Caco-2 (cell line): ENCODE data around the gene ADAM23. TPM values are rescaled to one million over a fixed set of nuclear protein-coding genes. Genes with fewer than 3 reads are reported as not detected.

ENCODE experiments used
- BruUV-seq: library from RNA; stranded (reverse); fragments of 400-500 nt; replicated peaks from 2 replicates; lab custom pipeline; 2021; lab: Mats Ljungman, UMichigan
- CTCF ChIA-PET: fragments of 300-600 bp; sonication (Branson Sonifier 250); formaldehyde crosslinking; loops from one replicate; lab custom pipeline; 2022; ENCODE audit warnings: antibody characterized with exemption; lab: Charles Lee
- POLR2A ChIA-PET: fragments of 300-600 bp; sonication (Branson Sonifier 250); formaldehyde crosslinking; loops from one replicate; lab custom pipeline; 2022; ENCODE audit warnings: antibody characterized with exemption; lab: Charles Lee
- DNase-seq, 2 experiments: peaks; one replicate each; pipeline versions ENCODE4 v3.0.0 to v3.0.0-alpha.2; 2020 to 2022
- H3K27me3 ChIP-seq: replicated peaks from 2 replicates; pipeline ENCODE4 v1.6.0; 2011; ENCODE audit warnings: low read length; ENCODE audit not compliant: control insufficient read depth, insufficient read depth
- H3K36me3 ChIP-seq: 2 replicates; pipeline ENCODE4 v1.5.1; 2011; ENCODE audit warnings: low read length; ENCODE audit not compliant: control insufficient read depth, insufficient read depth
- H3K4me1 ChIP-seq: fragments of 250-450 bp; sonication (Bioruptor Pico); 2 replicates; pipeline ENCODE4 v1.5.1; 2020; ENCODE audit warnings: mild to moderate bottlenecking
- H3K4me3 ChIP-seq: 2 replicates; pipeline ENCODE4 v1.5.1; 2011; ENCODE audit warnings: low read depth, mild to moderate bottlenecking, control low read depth, low read length
- H3K9me3 ChIP-seq: fragments of 250-450 bp; sonication (Bioruptor Pico); 2 replicates; pipeline ENCODE4 v1.5.1; 2020; ENCODE audit warnings: mild to moderate bottlenecking, moderate library complexity
- H3K27ac Mint-ChIP-seq: one replicate; pipeline ENCODE4 v1.8.0; 2022; ENCODE audit warnings: mixed read lengths; ENCODE audit not compliant: unreplicated experiment
- H3K27me3 Mint-ChIP-seq: one replicate; pipeline ENCODE4 v1.8.0; 2022; ENCODE audit warnings: mixed read lengths; ENCODE audit not compliant: insufficient read depth, unreplicated experiment
- H3K36me3 Mint-ChIP-seq: one replicate; pipeline ENCODE4 v1.8.0; 2022; ENCODE audit warnings: mild to moderate bottlenecking, mixed read lengths; ENCODE audit not compliant: insufficient read depth, unreplicated experiment
- H3K4me1 Mint-ChIP-seq: one replicate; pipeline ENCODE4 v1.8.0; 2022; ENCODE audit warnings: low read depth, mixed read lengths; ENCODE audit not compliant: unreplicated experiment
- H3K4me3 Mint-ChIP-seq: one replicate; pipeline ENCODE4 v1.8.0; 2022; ENCODE audit warnings: mild to moderate bottlenecking, moderate library complexity, mixed read lengths; ENCODE audit not compliant: unreplicated experiment
- H3K9me3 Mint-ChIP-seq: one replicate; pipeline ENCODE4 v1.8.0; 2022; ENCODE audit warnings: mixed read lengths; ENCODE audit not compliant: unreplicated experiment
- intact Hi-C: fragments of 100-400 bp; cut with micrococcal nuclease; formaldehyde crosslinking; loops from one replicate; pipeline ENCODE4 v1.10.0; 2022; ENCODE audit not compliant: unreplicated experiment
- total RNA-seq: library from RNA; stranded (reverse); gene quantifications from 2 replicates; pipeline ENCODE4 v1.2.3, GENCODE V29; 2022
- TF ChIP-seq, protein P1 (sequence below), 2 experiments: fragments of 200-600 bp in 1 of 2; IDR thresholded peaks; 1 replicate in 1 of 2; 2 replicates in 1 of 2; pipeline versions ENCODE4 v1.5.1 to v1.8.0; 2011 to 2022; ENCODE audit warnings: antibody characterized with exemption in 1 of 2, control low read depth in 1 of 2, inconsistent platforms in 1 of 2, low read depth in 1 of 2, low read length in 1 of 2, mild to moderate bottlenecking in 1 of 2, moderate library complexity in 1 of 2; ENCODE audit not compliant: insufficient read depth in 1 of 2, severe bottlenecking in 1 of 2, unreplicated experiment in 1 of 2

The ADAM23 gene
- total RNA-seq, 1 experiment from 2014 or later = 55.1 TPM

DNA sequence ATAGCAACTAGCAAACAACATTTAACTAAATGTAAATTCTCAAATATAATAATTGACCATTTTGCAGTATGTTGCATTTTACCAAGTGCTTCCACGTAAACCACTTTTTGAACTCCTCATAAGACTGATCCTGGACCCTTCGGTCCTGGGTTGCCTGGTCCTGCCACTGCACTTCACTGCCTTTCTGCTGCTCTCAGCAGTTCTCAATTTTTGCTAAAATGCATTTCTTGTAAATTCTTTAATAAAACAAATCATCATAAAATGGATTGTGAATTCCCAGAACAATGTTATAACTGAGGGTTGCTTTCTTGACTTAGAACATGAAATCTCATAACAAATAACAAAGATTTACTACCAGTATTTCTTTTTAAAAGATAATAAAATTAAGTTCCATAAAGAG, 12.9 kb upstream of the ADAM23 start:
- intact Hi-C loops = no loop called here
- Histone ChIP-seq H3K4me3 (no peak overlapping the region), H3K27me3 (no peaks in the 10 kb centered on the region), H3K4me1 (no peaks in the 10 kb centered on the region), H3K9me3 (no peaks in the 10 kb centered on the region), H3K36me3 (no peaks in the 10 kb centered on the region)
- no peaks in the 10 kb centered on the region for H3K9me3 Mint-ChIP-seq
- CTCF ChIA-PET = no interaction called here
- H3K36me3 Mint-ChIP-seq = no peaks in the 10 kb centered on the region
- no peak for DNase-seq
- TF ChIP-seq, protein P1, sequence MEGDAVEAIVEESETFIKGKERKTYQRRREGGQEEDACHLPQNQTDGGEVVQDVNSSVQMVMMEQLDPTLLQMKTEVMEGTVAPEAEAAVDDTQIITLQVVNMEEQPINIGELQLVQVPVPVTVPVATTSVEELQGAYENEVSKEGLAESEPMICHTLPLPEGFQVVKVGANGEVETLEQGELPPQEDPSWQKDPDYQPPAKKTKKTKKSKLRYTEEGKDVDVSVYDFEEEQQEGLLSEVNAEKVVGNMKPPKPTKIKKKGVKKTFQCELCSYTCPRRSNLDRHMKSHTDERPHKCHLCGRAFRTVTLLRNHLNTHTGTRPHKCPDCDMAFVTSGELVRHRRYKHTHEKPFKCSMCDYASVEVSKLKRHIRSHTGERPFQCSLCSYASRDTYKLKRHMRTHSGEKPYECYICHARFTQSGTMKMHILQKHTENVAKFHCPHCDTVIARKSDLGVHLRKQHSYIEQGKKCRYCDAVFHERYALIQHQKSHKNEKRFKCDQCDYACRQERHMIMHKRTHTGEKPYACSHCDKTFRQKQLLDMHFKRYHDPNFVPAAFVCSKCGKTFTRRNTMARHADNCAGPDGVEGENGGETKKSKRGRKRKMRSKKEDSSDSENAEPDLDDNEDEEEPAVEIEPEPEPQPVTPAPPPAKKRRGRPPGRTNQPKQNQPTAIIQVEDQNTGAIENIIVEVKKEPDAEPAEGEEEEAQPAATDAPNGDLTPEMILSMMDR (IDR thresholded peaks at IDR 0.05; ENCODE audit: insufficient read depth in 1 of 2, low read depth in 1 of 2, low read length in 1 of 2, severe bottlenecking in 1 of 2, unreplicated experiment in 1 of 2) = no peak
- H3K27me3 Mint-ChIP-seq = no peaks in the 10 kb centered on the region
- no TSS peak for BruUV-seq
- no peak overlapping the region for H3K4me3 Mint-ChIP-seq
- POLR2A ChIA-PET = no interaction called here
- no peaks in the 10 kb centered on the region for H3K4me1 Mint-ChIP-seq
- no peak overlapping the region for H3K27ac Mint-ChIP-seq

- H3K36me3 Mint-ChIP-seq = no peaks in the 10 kb centered on the region
- H3K27ac Mint-ChIP-seq = no peak overlapping the region
- Histone ChIP-seq H3K4me1 (no peaks in the 10 kb centered on the region; the same call in 1 of the 2 replicates), H3K4me3 (no peak overlapping the region), H3K36me3 (no peaks in the 10 kb centered on the region), H3K27me3 (no peaks in the 10 kb centered on the region), H3K9me3 (no peaks in the 10 kb centered on the region)
- CTCF ChIA-PET = no interaction called here
- no peak for DNase-seq
- TF ChIP-seq, protein P1 (IDR thresholded peaks at IDR 0.05; ENCODE audit: insufficient read depth in 1 of 2, low read depth in 1 of 2, low read length in 1 of 2, severe bottlenecking in 1 of 2, unreplicated experiment in 1 of 2) = no peak
- intact Hi-C loops = no loop called here
- H3K9me3 Mint-ChIP-seq = no peaks in the 10 kb centered on the region
- no peaks in the 10 kb centered on the region for H3K4me1 Mint-ChIP-seq
- POLR2A ChIA-PET = no interaction called here
- H3K27me3 Mint-ChIP-seq = no peaks in the 10 kb centered on the region
- H3K4me3 Mint-ChIP-seq = no peak overlapping the region
- no TSS peak for BruUV-seq
These were observed 11.9 kb upstream of the ADAM23 start for GRCh38 chr2:206431439-206431838.

DNA sequence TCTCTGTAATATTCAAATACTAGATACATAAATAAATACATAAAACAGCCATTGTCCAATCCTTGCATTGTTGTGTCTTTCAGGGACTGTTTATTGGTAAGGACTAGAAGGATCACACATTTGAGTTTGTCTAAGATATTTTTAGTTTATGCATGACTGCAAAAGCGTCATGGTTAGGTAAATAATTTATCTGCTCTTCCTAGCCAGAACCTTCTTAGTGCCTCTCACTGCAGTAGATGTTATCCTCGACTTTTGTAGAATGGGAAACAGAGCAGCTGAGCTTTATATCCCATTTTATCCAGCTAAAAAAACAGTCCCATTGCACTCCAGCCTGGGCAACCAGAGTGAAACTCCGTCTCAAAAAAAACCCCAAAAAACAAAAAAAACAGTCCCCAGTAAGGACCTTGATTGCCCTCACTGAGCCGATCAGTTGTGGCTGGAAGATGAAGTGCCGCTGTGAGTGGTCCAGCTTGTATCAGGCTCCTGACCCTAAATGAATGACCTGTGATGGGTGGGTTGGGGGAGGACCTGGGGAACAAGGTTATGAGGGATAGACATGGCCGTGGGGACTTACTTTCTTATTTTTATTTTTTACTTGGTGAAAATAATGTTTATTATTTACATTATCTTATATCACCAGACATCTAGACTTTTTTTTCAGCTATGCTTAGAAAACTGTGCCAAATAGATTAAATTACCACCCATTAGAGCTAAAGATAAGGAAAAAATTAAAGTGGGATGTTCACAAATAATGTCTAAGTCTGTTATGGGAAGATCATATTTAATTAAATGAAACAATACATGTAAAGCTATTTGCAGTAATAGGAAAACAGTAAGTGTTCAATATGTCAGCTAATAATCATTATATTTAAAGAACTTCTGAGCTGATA, 10.9 kb upstream of the ADAM23 start:
- Mint-ChIP-seq H3K27ac (no peak overlapping the region), H3K27me3 (peaks cover under 1% of the 10 kb centered on the region), H3K9me3 (no peaks in the 10 kb centered on the region), H3K36me3 (no peaks in the 10 kb centered on the region), H3K4me1 (no peaks in the 10 kb centered on the region), H3K4me3 (no peak overlapping the region)
- H3K9me3 ChIP-seq = no peaks in the 10 kb centered on the region
- no peaks in the 10 kb centered on the region; the same call in 1 of the 2 replicates for H3K4me1 ChIP-seq
- no TSS peak for BruUV-seq
- intact Hi-C loops = no loop called here
- no peaks in the 10 kb centered on the region for H3K27me3 ChIP-seq
- H3K36me3 ChIP-seq = no peaks in the 10 kb centered on the region
- no peak overlapping the region for H3K4me3 ChIP-seq
- ChIA-PET CTCF (no interaction called here), POLR2A (no interaction called here)
- DNase-seq = no peak
- TF ChIP-seq, protein P1 (IDR thresholded peaks at IDR 0.05; ENCODE audit: insufficient read depth in 1 of 2, low read depth in 1 of 2, low read length in 1 of 2, severe bottlenecking in 1 of 2, unreplicated experiment in 1 of 2) = no peak
